GM18499 (cell line): ENCODE results near the gene USP44.
"Not testable (repeated sequence)": the region's sequence is repeated elsewhere in the genome, so short reads cannot be mapped to it uniquely, and the experiment has no call there.

Experiments used
- ATAC-seq: cut with Tn5 transposase; IDR thresholded peaks from one replicate; pipeline ENCODE4 v1.9.1; 2021; ENCODE audit warnings: moderate number of reproducible peaks; ENCODE audit not compliant: insufficient read depth, unreplicated experiment

USP44 gene

DNA sequence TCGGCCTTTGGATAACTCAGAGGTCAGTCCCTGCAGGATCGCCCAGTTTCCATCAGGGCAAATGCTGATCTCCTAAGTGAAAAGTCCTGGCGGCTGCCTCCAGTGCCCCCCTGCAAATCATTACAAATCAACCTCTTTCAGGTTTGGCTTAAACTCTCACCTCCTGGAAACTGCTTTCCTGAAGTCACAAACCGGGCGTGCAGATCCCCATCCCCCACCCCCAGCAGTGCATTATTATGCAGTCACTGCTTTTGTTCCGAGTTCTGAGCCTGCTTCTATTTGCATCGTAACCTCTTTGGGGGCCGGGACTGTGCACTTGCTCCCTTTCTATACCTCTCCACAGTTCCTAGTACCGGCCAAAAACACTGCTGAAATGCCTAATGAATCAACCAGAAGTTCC is at the start of gene USP44:
Gene USP44 (minus strand): TSS at position 172 of the 400 bp plus-strand sequence. CDS start 17,220 bp downstream, outside the sequence.
- no peak for ATAC-seq

DNA sequence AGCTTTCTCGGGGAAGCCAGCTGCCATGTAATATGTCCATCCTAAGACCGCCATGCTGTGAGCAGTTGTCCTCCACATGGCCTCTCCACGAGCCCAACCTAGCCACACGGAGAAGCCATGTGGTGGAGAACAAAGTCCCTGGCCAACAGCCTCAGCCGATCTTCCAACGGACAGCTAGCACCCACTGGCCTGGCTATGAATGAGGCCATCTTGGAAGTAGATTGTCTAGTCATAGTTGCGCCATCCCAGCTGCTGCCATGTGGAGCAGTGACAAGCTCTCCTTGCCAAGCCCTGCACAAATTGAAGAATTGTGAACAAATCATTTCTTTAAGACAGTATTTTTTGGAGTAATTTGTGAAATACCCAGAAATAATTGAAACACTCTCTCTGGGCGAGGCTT is 49.3 kb upstream of the USP44 start:
- no peak for ATAC-seq

DNA sequence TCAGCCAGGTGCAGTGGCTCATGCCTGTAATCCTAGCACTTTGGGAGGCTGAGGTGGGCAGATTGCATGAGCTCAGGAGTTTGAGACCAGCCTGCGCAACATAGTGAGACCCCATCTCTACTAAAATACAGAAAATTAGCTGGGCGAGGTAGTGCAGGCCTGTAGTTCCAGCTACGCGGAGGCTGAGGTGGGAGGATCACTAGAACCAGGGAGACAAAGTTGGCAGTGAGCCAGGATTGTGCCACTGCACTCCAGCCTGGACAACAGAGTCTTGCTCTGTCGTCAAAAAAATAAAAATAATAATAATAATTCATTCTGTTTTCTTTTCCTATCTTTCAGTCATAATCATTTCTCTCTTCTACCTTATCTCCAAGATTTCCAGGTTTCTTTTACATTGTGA is 48.6 kb upstream of the USP44 start:
- ATAC-seq, result no peak

DNA sequence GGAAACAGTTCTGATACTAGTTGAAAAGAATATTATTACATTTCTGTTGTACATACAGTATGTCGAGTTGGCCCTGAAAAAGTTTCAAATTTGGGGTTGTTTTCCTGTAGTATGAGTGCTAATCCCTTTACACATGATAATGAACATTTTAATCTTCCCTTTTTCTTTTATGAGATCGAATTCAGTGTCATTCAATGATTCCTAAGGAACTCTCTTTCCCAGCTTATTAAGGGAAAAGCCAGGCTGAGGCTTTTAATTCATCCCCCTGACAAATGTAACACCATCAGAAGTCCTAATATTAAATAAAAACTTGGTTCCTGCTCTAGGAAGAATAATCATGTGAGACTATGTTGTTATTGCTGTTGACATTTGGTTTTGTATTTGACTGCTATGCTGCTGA is 42.9 kb upstream of the USP44 start:
- ATAC-seq, result no peak

DNA sequence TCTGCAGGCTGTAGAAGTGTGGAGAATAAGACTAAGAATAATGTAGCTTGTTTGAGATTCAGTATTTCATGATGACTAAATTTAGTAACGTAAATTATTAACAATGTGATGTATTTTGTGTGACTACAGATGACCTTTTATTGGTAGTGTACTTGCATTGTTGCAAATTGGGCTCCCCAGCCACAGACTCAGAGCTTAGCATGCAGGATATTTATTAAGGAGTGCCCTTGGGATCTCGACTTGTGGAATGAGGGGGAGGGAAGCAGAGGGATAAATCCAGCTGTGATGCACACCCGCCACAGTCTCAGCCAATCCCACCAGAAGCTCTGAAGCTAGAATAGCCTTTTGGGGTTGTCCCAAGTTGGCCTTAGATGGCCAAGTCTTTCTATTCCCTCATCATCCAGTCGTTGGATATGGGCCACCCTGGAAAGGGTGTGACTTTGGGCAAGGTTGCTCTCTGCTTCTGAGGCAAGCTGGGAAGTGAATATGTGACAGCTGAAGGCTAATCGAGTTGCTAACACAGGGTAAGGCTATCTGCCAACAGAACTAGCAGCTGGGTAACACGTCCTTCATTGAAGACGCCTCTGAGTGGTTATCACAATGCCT is 42.1 kb upstream of the USP44 start:
- ATAC-seq, result no peak

DNA sequence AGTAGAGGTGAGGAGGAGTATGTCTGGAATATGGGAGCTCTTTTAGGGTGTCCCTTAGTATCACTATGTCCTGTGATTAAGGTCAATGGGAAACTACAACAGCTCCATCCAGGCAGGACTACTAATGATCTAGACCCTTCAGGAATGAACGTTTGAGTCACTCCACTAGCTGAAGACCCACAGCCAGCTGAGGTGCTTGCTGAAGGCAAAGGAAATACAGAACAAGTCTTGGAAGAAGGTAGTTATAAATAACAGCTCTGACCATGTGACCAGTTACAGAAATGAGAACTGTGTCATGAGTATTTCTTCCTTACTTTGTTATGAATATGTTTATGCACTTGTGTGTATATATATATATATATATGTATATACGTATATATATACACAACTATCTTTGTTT is 40.5 kb upstream of the USP44 start:
- ATAC-seq, result no peak

DNA sequence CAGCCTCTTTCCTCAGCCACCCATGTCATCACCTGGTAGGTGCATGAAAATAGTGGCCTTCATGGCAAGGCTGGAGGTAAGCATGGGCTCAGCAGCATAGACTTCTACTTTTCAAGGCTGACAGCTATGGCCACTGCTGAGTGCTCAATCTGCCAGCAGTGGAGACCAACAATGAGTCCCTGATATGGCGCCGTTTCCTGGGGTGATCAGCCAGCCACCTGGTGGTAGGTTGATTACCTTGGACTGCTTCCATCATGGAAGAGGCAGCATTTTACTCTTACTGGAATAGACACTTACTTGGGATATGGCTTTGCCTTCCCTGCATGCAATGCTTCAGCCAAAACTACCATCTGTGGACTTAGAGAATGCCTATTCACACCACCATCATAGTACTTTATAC is 39.5 kb upstream of the USP44 start:
- ATAC-seq, result no peak

DNA sequence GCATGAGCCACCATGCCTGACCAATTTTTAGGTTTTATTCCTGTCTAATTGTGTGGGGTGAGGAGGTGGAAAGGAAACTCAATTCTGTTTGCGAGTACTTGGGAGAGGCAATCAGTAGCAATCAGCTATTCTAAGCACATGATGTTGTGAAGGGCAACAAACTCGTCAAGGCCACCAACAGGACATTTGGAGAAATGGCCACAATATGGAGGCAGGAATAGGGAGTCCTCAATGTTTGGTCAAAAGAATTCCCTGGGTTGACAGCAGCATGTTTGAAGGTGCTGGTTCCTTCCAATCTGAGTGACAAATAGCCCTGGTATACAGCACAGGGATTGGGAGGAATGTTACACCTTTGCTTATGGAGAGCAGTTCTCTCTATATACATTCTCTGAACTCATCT is 32.7 kb upstream of the USP44 start:
- no peak for ATAC-seq

DNA sequence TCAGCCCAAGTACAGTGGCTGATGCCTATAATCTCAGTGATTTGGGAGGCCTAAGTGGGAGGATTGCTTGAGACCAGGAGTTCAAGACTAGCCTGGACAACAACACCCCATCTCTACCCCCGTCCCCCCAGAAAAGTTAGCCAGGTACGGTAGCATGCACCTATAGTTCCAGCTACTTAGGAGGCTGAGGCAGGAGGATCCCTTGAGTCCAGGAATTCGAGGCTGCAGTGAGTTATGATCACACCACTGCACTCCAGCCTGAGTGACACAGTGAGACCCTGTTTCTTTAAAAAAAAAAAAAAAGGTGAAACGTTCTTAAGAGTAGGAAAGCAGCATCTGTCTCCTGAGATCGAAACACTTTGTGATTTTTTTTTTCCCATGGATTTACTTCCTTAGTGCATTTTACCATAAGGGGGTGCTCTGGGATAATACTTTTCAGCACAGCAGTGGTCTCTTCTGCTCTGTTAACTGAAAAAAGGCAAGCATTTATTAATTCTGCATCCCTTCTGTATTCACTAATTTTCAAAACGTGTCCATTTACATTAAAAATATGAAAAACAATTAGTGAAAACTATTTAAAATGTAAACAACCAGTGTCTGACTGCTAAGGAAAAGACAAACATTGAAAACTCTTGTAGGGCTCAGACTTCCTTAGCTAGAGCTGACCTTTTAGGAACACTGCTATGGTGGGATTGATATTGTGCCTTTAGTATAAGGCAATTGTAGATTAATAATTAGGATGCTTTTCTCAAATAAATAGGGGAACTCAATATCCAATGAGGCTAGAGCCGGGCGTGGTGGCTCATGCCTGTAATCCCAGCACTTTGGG is 31.2 kb upstream of the USP44 start:
- no peak for ATAC-seq

DNA sequence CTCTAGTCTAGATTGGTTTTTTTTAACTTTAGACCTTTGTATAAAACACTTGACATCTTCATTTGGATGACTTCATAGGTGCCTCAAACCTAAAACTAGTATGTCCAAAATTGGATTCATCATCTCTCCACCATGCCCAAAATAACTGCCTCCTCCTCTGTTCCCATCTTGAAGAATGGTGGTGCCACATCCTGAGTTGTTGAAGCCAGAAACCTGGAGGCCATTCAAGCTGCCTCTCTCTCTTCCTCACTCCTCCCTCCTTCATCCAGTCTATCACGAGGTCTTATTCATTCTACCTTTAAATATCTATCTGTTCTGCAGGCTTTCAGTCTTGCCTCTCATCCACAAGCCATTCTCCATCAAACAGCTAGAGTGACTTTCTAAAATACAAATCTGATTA is 26.5 kb upstream of the USP44 start:
- no peak for ATAC-seq

DNA sequence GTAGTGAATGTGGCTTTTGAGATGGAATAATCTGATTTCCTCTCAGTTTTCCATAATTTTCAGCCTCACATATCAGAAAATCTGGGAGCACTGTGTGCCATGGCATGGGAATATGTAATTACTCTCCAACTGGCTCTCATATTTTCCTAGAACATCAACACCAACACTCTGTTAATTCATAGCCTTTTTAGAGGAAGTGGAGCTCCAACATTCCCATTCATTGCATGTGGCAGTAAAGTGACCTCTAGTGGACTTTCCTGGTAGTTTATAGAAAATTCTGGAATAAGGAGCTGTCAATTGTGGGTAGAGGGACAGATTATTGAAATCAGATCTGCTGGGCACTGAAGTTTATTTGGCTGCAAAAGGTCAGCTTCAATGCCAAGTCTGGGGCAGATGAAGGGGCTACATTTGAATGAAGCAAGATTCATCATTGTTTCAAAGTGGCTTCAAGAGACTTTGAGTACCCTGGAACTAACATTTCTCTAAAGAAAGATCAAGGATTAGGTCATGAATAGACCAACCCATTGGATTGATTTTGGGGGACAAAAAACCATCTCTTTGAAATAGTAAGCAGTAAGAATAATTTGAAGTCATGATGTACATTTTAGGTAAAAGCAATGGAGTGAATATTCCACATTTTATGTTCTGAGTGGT is 23.6 kb upstream of the USP44 start:
- ATAC-seq, result no peak

DNA sequence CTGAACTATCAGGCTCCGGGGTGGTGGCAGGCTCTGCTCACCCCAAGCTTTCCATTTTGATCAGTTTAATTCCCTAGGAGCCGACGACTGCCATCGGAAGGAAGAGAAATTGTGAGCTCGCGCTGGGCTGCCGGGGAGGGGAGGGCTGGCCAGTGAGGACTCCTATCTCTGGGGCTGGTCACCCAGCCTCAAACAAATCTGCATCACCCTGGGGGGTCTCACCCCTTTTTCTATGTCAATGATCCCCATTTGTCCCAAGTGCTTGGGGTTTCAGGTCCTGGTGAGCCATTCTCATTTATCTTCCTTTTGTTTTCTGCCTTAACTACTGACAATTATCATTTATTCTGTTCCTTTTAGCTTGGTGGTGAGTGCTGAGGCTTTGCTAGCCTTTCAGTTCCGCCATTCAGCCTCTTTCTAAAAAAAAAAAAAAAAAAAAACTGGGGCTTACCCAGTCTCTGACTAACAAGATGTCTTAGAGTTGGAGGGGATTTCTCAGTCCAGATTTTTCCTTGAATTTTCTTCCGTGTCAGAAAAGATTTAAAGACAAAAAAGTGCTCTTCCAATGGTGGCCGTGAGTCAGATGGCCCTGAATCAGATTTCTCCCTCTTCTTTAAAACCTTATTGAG is 22.8 kb upstream of the USP44 start:
- ATAC-seq, result no peak

DNA sequence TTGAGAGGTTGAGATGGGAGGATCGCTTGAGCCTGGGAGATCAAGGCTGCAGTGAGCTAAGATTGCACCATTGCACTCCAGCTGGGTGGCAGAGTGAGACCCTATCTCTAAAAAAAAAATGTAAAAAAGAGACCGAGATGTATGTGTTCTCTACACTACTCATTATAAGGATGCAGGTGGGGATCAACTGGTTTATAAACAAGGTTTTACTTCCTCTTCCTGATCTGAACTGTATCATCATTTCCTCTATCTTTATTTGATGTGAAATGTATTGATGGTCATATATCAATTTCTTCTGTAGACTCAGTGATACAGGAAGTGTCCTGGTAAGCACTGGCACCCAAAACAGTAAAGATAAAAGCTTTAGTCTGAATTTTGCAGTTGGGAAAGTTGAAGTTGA is 20.1 kb upstream of the USP44 start:
- ATAC-seq, result no peak

DNA sequence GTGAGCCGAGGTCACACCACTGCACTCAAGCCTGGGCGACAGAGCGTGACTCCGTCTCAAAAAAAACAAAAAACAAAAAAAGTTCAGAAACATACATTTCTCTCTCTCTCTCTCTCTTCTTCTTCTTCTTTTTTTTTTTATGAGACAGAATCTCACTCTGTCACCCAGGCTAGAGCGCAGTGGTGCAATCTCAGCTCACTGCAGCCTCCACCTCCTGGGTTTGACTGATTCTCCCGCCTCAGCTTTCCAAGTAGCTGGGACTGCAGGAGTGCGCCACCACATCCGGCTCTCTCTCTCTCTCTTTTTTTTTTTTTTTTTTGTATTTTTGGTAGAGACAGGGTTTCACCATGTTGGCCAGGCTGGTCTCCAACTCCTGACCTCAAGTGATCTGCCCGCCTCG is 16.8 kb upstream of the USP44 start:
- not testable (repeated sequence) for ATAC-seq

DNA sequence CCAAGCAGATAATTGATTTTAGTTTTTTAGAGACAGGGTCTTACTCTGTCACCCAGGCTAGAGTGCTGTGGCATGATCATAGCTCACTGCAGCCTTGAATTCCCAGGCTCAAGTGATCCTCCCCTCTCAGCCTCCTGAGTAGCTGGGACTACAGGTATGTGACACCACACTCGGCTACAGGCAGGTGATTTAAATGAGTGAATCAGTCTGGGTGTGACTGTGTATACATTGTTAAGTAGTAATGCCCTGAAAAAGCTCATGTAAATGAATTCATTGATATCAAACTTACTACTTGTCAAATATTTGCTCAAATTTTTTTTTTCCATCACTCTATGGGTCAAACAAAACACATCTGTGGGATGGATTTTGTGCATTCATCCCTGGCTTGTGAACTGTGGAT is 6.3 kb upstream of the USP44 start:
- ATAC-seq, result no peak

DNA sequence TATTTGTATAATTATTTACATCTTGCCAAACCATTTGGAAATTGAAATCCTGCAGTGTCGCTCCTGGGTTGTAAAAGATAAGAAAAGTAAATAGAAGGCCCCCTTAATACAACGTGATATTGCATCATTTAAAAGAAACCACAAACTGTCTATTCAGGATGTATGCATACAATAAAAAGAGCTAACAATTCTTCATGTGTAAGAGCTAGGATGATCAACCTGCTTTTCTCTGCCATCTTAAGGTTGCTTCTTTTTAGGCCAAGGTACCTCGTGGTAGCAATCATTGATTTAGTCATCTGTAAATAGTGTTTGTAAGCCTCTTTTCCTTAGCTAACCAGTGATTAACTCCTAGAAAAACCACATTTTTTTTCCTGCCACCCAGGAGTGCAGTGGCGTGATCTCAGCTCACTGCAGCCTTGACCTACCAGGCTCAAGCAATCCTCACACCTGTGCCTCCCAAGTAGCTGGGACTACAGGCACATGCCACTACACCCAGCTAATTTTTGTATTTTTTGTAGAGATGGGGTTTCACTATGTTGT is 3.3 kb upstream of the USP44 start:
- ATAC-seq, result no peak

DNA sequence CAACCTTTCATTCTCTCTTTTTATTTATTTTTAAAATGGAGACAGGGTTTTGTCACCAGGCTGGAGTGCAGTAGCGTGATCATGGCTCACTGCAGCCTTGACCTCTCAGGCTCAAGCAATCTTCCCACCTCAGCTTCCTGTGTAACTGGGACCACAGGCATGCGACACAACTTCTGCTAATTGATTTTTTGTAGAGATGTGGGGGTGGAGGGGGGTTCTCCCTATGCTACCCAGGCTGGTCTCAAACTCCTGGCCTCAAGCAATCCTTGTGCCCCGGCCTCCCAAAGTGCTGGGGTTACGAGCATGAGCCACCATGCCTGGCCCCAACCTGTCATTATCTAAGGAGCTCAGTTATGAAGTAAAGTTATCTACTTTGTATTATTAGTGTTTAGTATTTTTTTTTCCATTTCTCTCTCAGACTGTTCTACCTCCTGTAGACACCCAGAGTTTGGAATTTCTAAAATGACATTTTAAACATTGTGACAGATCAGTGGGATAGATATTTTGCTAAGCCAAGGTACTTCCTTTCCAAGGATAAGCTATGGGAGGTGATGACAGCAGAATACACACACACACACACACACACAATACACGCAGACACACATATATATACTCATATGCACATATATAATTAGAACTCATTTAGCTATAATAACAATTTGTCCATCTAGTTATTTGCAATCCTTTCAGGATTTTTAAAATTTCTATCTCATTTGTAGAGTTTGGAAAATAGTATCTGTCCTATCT is 2.1 kb upstream of the USP44 start:
- no peak for ATAC-seq

DNA sequence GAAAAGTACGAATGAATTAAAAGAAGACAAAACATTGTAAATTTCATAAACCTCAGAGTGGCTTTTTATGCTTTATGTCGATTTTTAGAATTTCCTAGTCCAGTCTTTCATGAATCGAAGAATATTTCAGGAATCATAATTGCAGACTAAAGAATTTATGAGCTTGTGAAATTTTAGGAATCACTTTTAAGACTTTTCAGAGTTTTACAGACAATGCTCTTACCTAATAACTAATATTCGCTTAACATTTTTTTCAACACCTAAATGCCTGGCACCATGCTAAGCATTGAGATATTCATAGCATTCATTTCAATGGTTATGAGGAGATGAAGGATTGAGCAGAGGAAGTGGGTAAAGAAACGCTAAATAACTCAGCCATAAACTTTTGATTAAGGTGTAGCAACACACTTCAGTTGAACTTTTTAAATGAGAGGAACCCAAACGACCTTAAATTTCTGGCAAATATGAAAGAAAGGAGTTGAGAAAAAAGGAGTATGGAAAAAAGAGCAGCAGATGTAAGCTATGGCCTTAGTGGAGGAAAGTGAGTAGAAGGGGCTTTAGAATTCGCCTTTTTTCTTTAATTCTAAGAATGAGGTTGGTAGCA is 739 bp upstream of the USP44 start:
- ATAC-seq, result no peak

DNA sequence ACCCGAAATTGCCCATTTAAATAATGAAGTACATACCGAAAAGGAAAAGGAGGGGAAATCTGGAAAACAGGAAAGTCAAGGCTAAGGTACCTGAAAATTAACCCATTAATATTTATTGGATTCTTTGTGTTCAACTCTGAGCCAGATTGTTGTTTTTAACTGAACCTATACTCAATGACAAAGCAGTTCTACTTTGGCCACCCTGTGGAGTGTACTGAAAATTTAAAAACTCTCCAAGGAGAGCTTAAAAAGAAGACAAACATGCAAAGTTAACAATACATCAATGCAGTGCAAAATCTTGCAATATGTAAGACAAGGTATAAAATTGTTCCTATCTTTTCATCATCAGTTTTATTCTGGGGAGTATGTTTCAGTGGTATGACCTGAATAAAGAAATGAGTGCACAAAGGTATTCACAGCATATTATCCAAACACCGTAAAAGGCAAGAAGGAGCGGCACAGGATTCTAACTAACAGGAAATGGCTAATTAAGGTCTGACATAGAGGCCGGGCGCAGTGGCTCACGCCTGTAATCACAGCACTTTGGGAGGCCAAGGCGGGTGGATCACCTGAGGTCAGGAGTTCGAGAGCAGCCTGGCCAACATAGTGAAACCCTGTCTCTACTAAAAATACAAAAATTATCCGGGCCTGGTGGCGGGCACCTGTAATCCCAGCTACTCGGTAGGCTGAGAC is 1.7 kb downstream of the USP44 start:
- no peak for ATAC-seq
